Panc1 (cell line): ENCODE data around the gene PTX4. TPM values are rescaled to one million over a fixed set of nuclear protein-coding genes. Genes with fewer than 3 reads are reported as not detected.

Source experiments
- ATAC-seq: fragments of 200-7000 bp; cut with Tn5 transposase; 2 replicates; pipeline ENCODE4 v1.9.1; 2020; ENCODE audit warnings: mild to moderate bottlenecking, moderate library complexity
- BruUV-seq: library from RNA; stranded (reverse); fragments of 400-500 nt; replicated peaks from 2 replicates; lab custom pipeline; 2021; lab: Mats Ljungman, UMichigan
- CTCF ChIA-PET: fragments of 300-600 bp; sonication (Branson Sonifier 250); formaldehyde crosslinking; loops from one replicate; lab custom pipeline; 2022; ENCODE audit warnings: antibody characterized with exemption; lab: Charles Lee
- POLR2A ChIA-PET: fragments of 300-600 bp; sonication (Branson Sonifier 250); formaldehyde crosslinking; loops from one replicate; lab custom pipeline; 2022; ENCODE audit warnings: antibody characterized with exemption; lab: Charles Lee
- DNase-seq: peaks from one replicate; pipeline ENCODE4 v3.0.0-alpha.2; 2010; ENCODE audit warnings: low read depth, low spot score
- H3K27ac ChIP-seq: 2 replicates; pipeline ENCODE4 v1.5.1; 2011; ENCODE audit warnings: mild to moderate bottlenecking, low read length, inconsistent platforms
- H3K27me3 ChIP-seq: fragments of 200-500 bp; sonication (Bioruptor generic); 2 replicates; pipeline ENCODE4 v1.6.0; 2014; ENCODE audit warnings: low read length, inconsistent platforms; ENCODE audit not compliant: control insufficient read depth, insufficient read depth
- H3K36me3 ChIP-seq: fragments of 200-500 bp; sonication (Bioruptor generic); 2 replicates; pipeline ENCODE4 v1.5.1; 2014; ENCODE audit warnings: inconsistent platforms, mild to moderate bottlenecking, low read length, moderate library complexity; ENCODE audit not compliant: control insufficient read depth, insufficient read depth
- H3K4me1 ChIP-seq: 2 replicates; pipeline ENCODE4 v1.5.1; 2011; ENCODE audit warnings: inconsistent platforms, mild to moderate bottlenecking, low read length, moderate library complexity; ENCODE audit not compliant: control insufficient read depth, insufficient read depth
- H3K4me3 ChIP-seq, 2 experiments: 2 replicates each; pipeline ENCODE4 v1.5.1; 2011 to 2012; ENCODE audit warnings: low read depth in 2 of 2, low read length in 2 of 2, mild to moderate bottlenecking in 2 of 2, inconsistent platforms in 1 of 2, moderate library complexity in 1 of 2
- H3K9me3 ChIP-seq: fragments of 200-500 bp; sonication (Bioruptor generic); 2 replicates; pipeline ENCODE4 v1.5.1; 2014; ENCODE audit warnings: low read depth, mild to moderate bottlenecking, inconsistent platforms, low read length, moderate library complexity; ENCODE audit not compliant: control insufficient read depth, insufficient read depth
- POLR2AphosphoS5 ChIP-seq: IDR thresholded peaks from 2 replicates; pipeline ENCODE4 v1.6.1; 2012; ENCODE audit warnings: mild to moderate bottlenecking, low read depth, low read length, moderate library complexity
- REST ChIP-seq, 2 experiments: IDR thresholded peaks; 2 replicates each; pipeline ENCODE4 v1.6.1; 2011 to 2012; ENCODE audit warnings: low read depth in 2 of 2, control low read depth in 1 of 2, low read length in 1 of 2, mild to moderate bottlenecking in 1 of 2, moderate library complexity in 1 of 2; ENCODE audit not compliant: insufficient read depth in 1 of 2
- SIN3A ChIP-seq: IDR thresholded peaks from 2 replicates; pipeline ENCODE4 v1.6.1; 2012; ENCODE audit warnings: low read depth, mild to moderate bottlenecking, low read length, moderate library complexity, borderline replicate concordance; ENCODE audit not compliant: insufficient read depth
- TCF7L2 ChIP-seq: IDR thresholded peaks from 2 replicates; pipeline ENCODE4 v1.6.1; 2011; ENCODE audit warnings: mild to moderate bottlenecking, low read depth, low read length, inconsistent platforms
- in situ Hi-C: cut with HindIII; loops from 2 replicates; pipeline ENCODE4 v1.10.0; 2016; ENCODE audit warnings: low sequenced_read_pairs, low pct_unique_long_range_greater_than_20kb
- intact Hi-C: fragments of 100-400 bp; cut with micrococcal nuclease; formaldehyde crosslinking; loops from one replicate; pipeline ENCODE4 v1.10.0; 2022; ENCODE audit not compliant: unreplicated experiment
- total RNA-seq: library from RNA; stranded (reverse); gene quantifications from one replicate; pipeline ENCODE4 v1.2.1, GENCODE V29; 2021; ENCODE audit not compliant: unreplicated experiment
- TF ChIP-seq, protein P1 (sequence below): fragments of 450-650 bp; IDR thresholded peaks from 2 replicates; pipeline ENCODE4 v1.5.1; 2017; ENCODE audit warnings: mild to moderate bottlenecking

Gene PTX4
- total RNA-seq, 1 experiment from 2014 or later: not detected

- H3K4me1 ChIP-seq: no peaks in the 10 kb centered on the region
- H3K36me3 ChIP-seq: no peaks in the 10 kb centered on the region; the same call in 1 of the 2 replicates
- CTCF ChIA-PET: no interaction called here
- H3K27ac ChIP-seq: no peak overlapping the region
- no peak overlapping the region for H3K4me3 ChIP-seq
- in situ Hi-C loops (no loop called here), intact Hi-C loops (no loop called here)
- H3K9me3 ChIP-seq: no peaks in the 10 kb centered on the region
- no peak for DNase-seq
- BruUV-seq: no TSS peak
- no peaks in the 10 kb centered on the region for H3K27me3 ChIP-seq
- POLR2A ChIA-PET: no interaction called here
- ATAC-seq: no peak
- TF ChIP-seq REST (IDR thresholded peaks at IDR 0.05; ENCODE audit: insufficient read depth in 1 of 2, low read depth in 2 of 2, low read length in 1 of 2) (no peak), SIN3A (no peak), TCF7L2 (no peak), POLR2AphosphoS5 (no peak)
- TF ChIP-seq, protein P1, sequence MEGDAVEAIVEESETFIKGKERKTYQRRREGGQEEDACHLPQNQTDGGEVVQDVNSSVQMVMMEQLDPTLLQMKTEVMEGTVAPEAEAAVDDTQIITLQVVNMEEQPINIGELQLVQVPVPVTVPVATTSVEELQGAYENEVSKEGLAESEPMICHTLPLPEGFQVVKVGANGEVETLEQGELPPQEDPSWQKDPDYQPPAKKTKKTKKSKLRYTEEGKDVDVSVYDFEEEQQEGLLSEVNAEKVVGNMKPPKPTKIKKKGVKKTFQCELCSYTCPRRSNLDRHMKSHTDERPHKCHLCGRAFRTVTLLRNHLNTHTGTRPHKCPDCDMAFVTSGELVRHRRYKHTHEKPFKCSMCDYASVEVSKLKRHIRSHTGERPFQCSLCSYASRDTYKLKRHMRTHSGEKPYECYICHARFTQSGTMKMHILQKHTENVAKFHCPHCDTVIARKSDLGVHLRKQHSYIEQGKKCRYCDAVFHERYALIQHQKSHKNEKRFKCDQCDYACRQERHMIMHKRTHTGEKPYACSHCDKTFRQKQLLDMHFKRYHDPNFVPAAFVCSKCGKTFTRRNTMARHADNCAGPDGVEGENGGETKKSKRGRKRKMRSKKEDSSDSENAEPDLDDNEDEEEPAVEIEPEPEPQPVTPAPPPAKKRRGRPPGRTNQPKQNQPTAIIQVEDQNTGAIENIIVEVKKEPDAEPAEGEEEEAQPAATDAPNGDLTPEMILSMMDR: no peak
Measured at GRCh38 chr16:1452530-1452929, 36.2 kb downstream of the PTX4 start.

DNA sequence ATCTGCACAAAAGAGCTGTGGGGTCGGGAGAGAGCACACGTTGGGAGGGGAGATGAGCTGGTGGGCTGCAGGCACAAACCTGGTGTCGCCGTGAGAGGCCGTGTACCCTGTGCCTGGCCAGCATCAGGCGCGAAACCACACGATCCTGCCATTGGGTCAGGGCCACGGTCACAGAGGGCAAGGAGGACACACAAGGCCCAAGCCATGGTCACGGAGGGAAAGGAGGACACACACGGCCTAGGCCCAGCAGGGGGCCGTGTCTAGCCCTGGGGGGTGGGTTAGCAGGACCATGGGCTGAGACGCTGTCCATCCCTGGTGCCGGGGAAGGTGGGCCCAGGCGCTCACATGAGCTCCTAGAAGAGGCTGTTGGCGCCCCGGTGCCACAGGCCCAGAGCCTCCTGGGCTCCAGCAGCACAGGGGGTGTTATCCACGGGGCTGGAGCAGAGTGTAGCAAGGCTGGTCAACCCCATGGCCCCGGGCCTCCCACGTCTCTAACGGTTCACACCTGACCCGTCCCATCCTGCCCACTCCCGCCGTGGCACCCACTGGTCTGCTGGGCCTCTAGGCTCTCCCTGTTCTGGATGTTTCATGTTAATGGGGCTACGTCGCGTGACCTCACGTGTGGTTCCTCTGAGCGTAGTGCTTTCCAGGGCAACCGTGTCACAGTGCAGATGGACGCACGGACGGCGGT is 36.9 kb downstream of the PTX4 start:
- ChIA-PET POLR2A (interaction anchor here (0.5 kb wide), 1 partner anchor 118 kb away, joined by 3 read pairs; no protein-coding TSS in a partner anchor), CTCF (no interaction called here)
- no peak for TF ChIP-seq SIN3A
- TF ChIP-seq, protein P1: no peak
- TF ChIP-seq TCF7L2: no peak
- TF ChIP-seq REST (IDR thresholded peaks at IDR 0.05; ENCODE audit: insufficient read depth in 1 of 2, low read depth in 2 of 2, low read length in 1 of 2): no peak
- no peak for TF ChIP-seq POLR2AphosphoS5
- H3K27ac ChIP-seq: no peak overlapping the region
- ATAC-seq (no peak), DNase-seq (no peak)
- no peaks in the 10 kb centered on the region; the same call in 1 of the 2 replicates for H3K36me3 ChIP-seq
- no peaks in the 10 kb centered on the region for H3K27me3 ChIP-seq
- intact Hi-C loops (no loop called here), in situ Hi-C loops (no loop called here)
- no TSS peak for BruUV-seq
- no peak overlapping the region for H3K4me3 ChIP-seq
- no peaks in the 10 kb centered on the region for H3K9me3 ChIP-seq
- H3K4me1 ChIP-seq: no peaks in the 10 kb centered on the region
